ENCODE data around the gene FARSB. TPM values are rescaled to one million over a fixed set of nuclear protein-coding genes. Genes with fewer than 3 reads are reported as not detected.

Gene FARSB
- total and polyA plus RNA-seq, 2 donors from 2014 or later, result 17.1 to 18.2 TPM

- no peak for FAIRE-seq
- Histone ChIP-seq H3K27ac (ENCODE audit: low read depth in 2 of 2, low read length in 2 of 2) (no peak overlapping the region), H3K4me1 (ENCODE audit: control insufficient read depth in 2 of 3, insufficient read depth in 2 of 3, low read depth in 1 of 3, low read length in 3 of 3) (peaks cover 0 to 5% (median 3%) of the 10 kb centered on the region in 3 donors), H3K36me3 (ENCODE audit: control insufficient read depth in 2 of 3, insufficient read depth in 3 of 3, low read length in 3 of 3) (peaks cover 0 to 9% (median 5%) of the 10 kb centered on the region in 3 donors), H3K4me3 (ENCODE audit: low read length in 3 of 3) (no peak overlapping the region), H3K9ac (ENCODE audit: low read length in 3 of 3) (no peak overlapping the region), H3K27me3 (ENCODE audit: control insufficient read depth, insufficient read depth, low read length) (no peaks in the 10 kb centered on the region), H3K9me3 (ENCODE audit: control insufficient read depth in 2 of 3, insufficient read depth in 1 of 3, low read length in 3 of 3) (no peaks in the 10 kb centered on the region)
- intact Hi-C loops (cut with DNase I), result no loop called here
- peak in 3 of 5 donors; percentile 24 to 39 (median 36) for DNase-seq
- no peak for TF ChIP-seq CTCF (IDR thresholded peaks at IDR 0.05; ENCODE audit: borderline replicate concordance, extremely low read depth, insufficient read depth)
These were observed 87.0 kb downstream of the FARSB start for GRCh38 chr2:222568865-222569264.

GRCh38 chr2:222566229-222566628 lies 89.7 kb downstream of the FARSB start:
- no peak overlapping the region for H3K4me3 ChIP-seq (ENCODE audit: low read length in 3 of 3)
- no peak overlapping the region for H3K9ac ChIP-seq (ENCODE audit: low read length in 3 of 3)
- H3K27me3 ChIP-seq (ENCODE audit: control insufficient read depth, insufficient read depth, low read length), result no peaks in the 10 kb centered on the region
- intact Hi-C loops (cut with DNase I), result no loop called here
- H3K4me1 ChIP-seq (ENCODE audit: control insufficient read depth in 2 of 3, insufficient read depth in 2 of 3, low read depth in 1 of 3, low read length in 3 of 3), result peaks cover 0 to 2% (median 0%) of the 10 kb centered on the region in 3 donors
- no peak overlapping the region for H3K27ac ChIP-seq (ENCODE audit: low read depth in 2 of 2, low read length in 2 of 2)
- H3K36me3 ChIP-seq (ENCODE audit: control insufficient read depth in 2 of 3, insufficient read depth in 3 of 3, low read length in 3 of 3), result peaks cover 0 to 5% (median 0%) of the 10 kb centered on the region in 3 donors
- no peak for FAIRE-seq
- TF ChIP-seq CTCF (IDR thresholded peaks at IDR 0.05; ENCODE audit: borderline replicate concordance, extremely low read depth, insufficient read depth), result no peak
- DNase-seq, result peak in 2 of 5 donors; percentile 34 to 35
- no peaks in the 10 kb centered on the region for H3K9me3 ChIP-seq (ENCODE audit: control insufficient read depth in 2 of 3, insufficient read depth in 1 of 3, low read length in 3 of 3)

GRCh38 chr2:222563936-222564335 lies 92.0 kb downstream of the FARSB start:
- Histone ChIP-seq H3K9ac (ENCODE audit: low read length in 3 of 3) (no peak overlapping the region), H3K9me3 (ENCODE audit: control insufficient read depth in 2 of 3, insufficient read depth in 1 of 3, low read length in 3 of 3) (no peaks in the 10 kb centered on the region), H3K4me3 (ENCODE audit: low read length in 3 of 3) (no peak overlapping the region), H3K27ac (ENCODE audit: low read depth in 2 of 2, low read length in 2 of 2) (no peak overlapping the region), H3K27me3 (ENCODE audit: control insufficient read depth, insufficient read depth, low read length) (no peaks in the 10 kb centered on the region), H3K4me1 (ENCODE audit: control insufficient read depth in 2 of 3, insufficient read depth in 2 of 3, low read depth in 1 of 3, low read length in 3 of 3) (peaks cover 0 to 2% (median 0%) of the 10 kb centered on the region in 3 donors), H3K36me3 (ENCODE audit: control insufficient read depth in 2 of 3, insufficient read depth in 3 of 3, low read length in 3 of 3) (peaks cover 0 to 5% (median 0%) of the 10 kb centered on the region in 3 donors)
- no peak for DNase-seq
- intact Hi-C loops (cut with DNase I), result no loop called here
- no peak for FAIRE-seq
- TF ChIP-seq CTCF (IDR thresholded peaks at IDR 0.05; ENCODE audit: borderline replicate concordance, extremely low read depth, insufficient read depth), result no peak

All from kidney (tissue), 14 donors.